Stimulated activated CD8-positive, alpha-beta memory T cell treated with anti-CD3 and anti-CD28 coated beads, Interleukin-7, amount 100 ng/mL, for 48 hours (primary cell): ENCODE data around the gene SNW1.
"Not testable (repeated sequence)": the region's sequence is repeated elsewhere in the genome, so short reads cannot be mapped to it uniquely, and the experiment has no call there.

Experiments
- DNase-seq, 2 donors: peaks; one replicate each; pipeline ENCODE4 v3.0.0-alpha.2; 2020; ENCODE audit warnings: low read depth in 1 of 2; ENCODE audit errors: extremely low read depth in 1 of 2

Gene SNW1

GRCh38 chr14:77752799-77753516 is 8.0 kb downstream of the SNW1 start:
- no peak for DNase-seq

- DNase-seq, result no peak
Measured at GRCh38 chr14:77752266-77752665, 8.7 kb downstream of the SNW1 start.

DNA sequence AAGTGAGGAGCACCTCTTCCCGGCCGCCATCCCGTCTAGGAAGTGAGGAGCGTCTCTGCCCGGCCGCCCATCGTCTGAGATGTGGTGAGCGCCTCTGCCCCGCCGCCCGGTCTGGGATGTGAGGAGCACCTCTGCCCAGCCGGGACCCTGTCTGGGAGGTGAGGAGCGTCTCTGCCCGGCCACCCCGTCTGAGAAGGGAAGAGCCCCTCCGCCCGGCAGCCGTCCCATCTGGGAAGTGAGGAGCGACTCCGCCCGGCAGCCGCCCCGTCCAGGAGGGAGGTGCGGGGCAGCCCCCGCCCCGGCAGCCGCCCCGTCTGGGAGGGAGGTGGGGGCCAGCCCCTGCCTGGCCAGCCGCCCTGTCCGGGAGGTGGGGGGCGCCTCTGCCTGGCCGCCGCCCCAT is 13.5 kb downstream of the SNW1 start:
- not testable (repeated sequence) for DNase-seq

GRCh38 chr14:77746064-77746702 is 14.8 kb downstream of the SNW1 start:
- DNase-seq, result no peak

DNA sequence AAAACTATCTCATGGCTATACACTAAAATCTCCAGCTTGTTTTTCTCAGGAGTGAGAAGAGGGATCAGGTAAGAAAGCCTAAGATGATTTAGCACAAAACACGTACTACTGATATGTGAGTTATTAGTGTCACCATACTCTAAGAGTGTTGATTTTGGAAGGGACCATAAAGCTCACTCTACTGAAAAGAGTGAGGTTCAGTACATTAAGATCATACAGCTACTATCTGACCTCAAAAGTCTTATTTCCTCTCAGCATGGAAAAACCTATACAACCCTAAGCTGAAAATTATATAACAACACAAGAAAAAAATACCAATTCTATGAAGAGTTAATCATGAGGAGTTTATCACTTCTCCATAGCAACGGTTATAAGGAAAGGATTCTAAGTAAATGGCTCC is 19.5 kb downstream of the SNW1 start:
- no peak for DNase-seq

DNA sequence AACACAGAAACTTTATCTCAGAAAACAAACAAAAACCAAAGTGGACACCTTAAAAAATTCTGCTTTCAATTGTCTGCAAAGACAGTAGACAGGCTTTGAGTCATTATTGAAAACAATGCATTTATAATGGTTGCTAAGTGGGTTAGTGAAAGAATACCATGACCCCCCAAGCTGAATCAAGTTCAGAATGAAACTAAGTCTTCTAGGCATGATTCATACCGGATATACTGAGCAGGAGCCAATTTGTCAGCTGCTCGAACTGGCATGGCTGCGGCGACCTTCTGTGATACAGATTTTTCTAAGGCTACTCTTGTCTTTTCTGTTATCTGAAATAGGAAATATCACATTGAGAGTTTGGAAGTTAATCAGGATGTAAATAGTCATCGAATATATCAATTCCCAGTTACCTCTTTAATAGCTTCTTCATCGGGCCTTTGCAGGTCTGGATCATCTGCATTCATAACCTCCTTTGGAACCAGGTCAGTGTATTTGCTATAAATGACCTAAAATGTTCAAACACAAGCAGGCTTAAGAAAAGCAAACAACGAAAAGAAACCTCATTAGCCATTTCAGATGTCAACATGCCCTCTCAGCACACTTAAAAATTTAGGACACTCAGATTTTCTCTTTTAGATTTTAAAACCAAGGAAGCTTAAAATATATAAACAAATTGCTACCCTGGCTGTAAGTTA is 22.3 kb downstream of the SNW1 start:
- DNase-seq, result peak in 1 of 2 donors; percentile 20

DNA sequence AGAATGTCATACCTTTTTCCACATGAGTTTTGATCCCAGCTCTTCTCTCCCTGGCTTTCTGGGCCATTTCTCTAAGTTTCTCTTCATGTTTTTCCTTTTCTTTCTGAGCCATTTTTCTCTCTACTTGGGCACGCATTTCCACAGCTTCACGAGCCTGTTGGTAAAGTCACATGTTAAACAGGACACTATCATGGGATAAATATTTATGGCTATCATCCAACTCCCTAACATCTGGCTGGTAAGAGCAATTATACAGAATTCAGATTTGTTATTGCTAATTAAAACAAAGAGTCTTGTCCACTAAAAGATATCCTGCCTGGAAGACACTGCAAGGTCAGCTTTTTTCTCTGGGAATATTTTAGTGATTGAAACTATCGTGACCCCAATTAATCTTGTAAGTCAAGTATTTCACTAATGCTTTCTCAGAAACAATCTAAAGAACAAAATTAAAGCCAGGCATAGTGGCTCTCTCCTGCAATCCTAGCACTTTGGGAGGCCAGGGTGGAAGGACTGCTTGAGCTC is 29.9 kb downstream of the SNW1 start:
- no peak for DNase-seq

DNA sequence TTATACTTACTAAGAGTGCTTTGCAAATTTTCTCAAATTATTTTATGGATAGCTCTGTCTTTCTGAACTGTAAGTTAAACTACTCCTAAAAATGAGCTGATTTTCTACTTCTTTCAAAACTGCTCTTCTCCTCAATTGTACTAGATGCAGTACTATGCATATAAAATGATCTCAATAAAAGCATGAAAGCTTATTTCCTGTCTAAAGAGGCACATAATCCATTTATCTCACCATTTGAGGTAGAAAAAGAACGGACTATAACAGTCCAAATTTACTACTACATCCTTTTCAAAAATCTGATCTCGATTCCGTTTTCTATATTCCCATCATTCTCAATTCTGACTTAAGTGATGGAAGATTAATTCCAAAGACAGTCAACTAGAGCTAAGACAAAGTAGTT is 38.7 kb downstream of the SNW1 start:
- no peak for DNase-seq

GRCh38 chr14:77721437-77721836 is 39.5 kb downstream of the SNW1 start:
- DNase-seq, result no peak

DNA sequence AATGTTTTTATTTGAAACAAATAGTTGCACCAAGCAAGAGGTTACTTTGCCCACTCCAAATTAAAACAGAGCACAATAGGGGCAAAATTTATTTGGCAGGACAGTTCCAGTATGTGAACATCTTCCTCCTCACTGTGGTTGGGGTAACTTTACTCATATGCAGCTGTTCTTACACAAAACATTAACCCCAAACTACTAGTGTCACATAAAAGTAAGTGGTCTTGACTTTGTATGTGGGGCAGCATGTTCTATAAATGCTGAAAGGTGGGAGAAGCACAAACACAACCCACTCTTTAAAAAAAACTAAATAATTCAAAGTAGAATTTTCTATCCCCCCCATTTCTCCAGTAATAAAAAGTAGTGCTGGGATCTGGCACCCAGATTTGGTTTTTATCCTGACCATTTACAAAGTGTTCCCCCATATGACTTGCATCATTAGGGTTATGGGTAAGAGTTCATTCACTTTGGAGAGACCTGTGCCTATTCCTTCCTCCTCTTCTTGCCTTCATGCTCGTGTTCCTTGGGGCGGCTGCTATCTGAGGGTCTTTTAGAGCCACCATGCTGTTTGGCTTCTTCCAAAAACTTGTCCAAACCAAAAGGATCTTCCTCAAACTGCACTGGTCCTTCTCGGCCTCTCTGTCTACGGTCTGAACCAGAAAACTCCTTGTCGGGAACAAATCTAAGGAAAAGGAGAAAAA is 43.2 kb downstream of the SNW1 start:
- no peak for DNase-seq

DNA sequence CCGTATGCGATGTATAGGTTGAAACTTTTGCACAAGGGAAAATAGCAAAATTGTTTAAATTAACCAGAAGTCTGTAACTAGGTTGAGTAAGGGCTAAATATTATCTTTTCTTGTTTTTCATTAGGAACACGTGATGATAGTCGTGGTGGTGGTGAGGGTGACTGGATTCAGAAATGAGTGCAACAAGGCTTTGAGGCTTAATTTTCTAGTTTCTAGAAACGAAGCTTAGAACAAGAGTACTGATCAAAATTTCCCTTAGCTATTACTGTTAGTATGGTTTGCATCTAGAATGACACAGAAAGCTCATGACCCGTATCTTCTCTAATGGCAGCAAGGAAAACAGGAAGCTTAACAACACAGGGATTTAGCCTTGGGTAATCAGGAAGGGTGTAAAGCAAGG is 46.0 kb downstream of the SNW1 start:
- DNase-seq, result peak in 1 of 2 donors; percentile 23

DNA sequence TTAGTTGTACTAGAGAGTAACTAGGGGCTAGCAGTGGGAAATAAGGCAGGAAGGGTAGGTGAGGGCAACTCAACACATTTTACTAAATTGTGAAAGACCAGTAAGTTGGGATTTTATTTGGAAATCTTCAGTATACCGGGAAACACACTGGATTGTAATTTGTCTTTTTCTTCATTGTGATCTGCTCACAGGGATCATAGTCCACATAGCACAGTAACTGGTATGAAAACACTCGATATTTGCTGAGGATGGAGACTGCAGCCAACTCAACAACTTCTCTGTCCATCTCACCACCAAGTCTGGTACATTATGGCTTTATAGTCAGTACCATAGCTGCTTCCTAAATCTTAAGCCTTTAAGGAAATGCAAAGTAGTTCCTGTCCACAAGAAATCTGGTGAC is 50.6 kb downstream of the SNW1 start:
- DNase-seq, result no peak

GRCh38 chr14:77709412-77709811 is 51.5 kb downstream of the SNW1 start:
- no peak for DNase-seq

DNA sequence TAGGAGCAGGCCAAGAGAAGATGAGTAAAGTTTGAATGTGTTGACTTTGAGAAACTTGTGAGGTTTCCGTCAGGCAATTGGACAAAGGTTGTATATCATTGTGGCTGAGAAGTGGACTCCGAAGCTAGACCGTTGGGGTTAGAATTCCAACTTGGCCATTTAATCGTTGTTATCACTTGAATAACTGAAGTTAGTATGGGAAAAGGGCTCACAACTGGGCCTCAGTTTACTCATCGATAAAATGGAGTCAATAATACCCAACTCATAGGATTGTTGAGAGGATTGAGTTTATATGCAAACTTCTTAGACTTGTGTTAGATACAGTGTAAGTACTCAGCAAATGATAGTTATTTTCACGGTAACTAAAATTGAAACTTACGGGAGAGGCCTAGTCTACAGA is 52.2 kb downstream of the SNW1 start:
- no peak for DNase-seq

GRCh38 chr14:77707724-77708408 is 53.1 kb downstream of the SNW1 start, which contains the start of the genes ALKBH1 and SLIRP:
TSS of gene ALKBH1 (minus strand) at chr14:77708023. CDS start at chr14:77708004, 19 bp downstream.
TSS of gene SLIRP (plus strand) at chr14:77708103. CDS start at chr14:77708112, 9 bp downstream.
- DNase-seq, result peak; percentile 62 to 73

- DNase-seq, result no peak
Measured at GRCh38 chr14:77707355-77707723, 53.6 kb downstream of the SNW1 start.

GRCh38 chr14:77691259-77691658 is 69.7 kb downstream of the SNW1 start:
- no peak for DNase-seq

DNA sequence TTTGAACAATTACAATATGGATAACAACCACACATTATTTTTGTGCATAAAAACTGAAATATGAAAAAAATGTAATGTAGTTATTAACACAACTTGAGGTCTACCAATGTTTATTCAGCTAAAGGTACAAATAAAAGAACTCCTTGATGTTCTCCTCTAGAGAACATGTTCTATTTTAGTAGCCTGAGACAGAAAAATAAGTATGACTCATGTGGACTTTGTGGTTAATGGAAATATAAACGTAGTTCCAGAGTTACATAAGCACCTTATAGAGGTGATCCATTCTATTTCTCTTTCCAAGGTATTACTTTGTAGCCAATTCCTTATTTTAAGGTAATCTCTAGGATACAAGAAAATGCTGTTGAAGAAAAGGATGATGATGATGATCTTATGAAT is 78.8 kb downstream of the SNW1 start:
- no peak for DNase-seq

- DNase-seq, result no peak
Measured at GRCh38 chr14:77681196-77682157, 79.5 kb downstream of the SNW1 start.
